SH-SY5Y (cell line): ENCODE data around the gene MALAT1.

Experiments used
- GATA2 ChIP-seq: IDR thresholded peaks from 2 replicates; pipeline ENCODE4 v1.6.1; 2011; ENCODE audit warnings: mild to moderate bottlenecking, low read depth, low read length
- GATA3 ChIP-seq: IDR thresholded peaks from 2 replicates; pipeline ENCODE4 v1.6.1; 2011; ENCODE audit warnings: low read depth, mild to moderate bottlenecking, low read length, moderate library complexity

MALAT1 gene

GRCh38 chr11:65525546-65526480 lies 27.0 kb downstream of the MALAT1 start:
- TF ChIP-seq GATA3 (no peak), GATA2 (no peak)

- no peak for TF ChIP-seq GATA2
- no peak for TF ChIP-seq GATA3
These were observed 27.9 kb downstream of the MALAT1 start for GRCh38 chr11:65526744-65527143.

GRCh38 chr11:65528819-65529350 lies 30.0 kb downstream of the MALAT1 start:
- TF ChIP-seq GATA3: no peak
- no peak for TF ChIP-seq GATA2

GRCh38 chr11:65529475-65530156 lies 30.8 kb downstream of the MALAT1 start:
- TF ChIP-seq GATA3 (no peak), GATA2 (no peak)

- no peak for TF ChIP-seq GATA3
- TF ChIP-seq GATA2: no peak
These were observed 31.3 kb downstream of the MALAT1 start for GRCh38 chr11:65530157-65530496.

- TF ChIP-seq GATA3 (no peak), GATA2 (no peak)
These were observed 33.7 kb downstream of the MALAT1 start for GRCh38 chr11:65532388-65533064.

GRCh38 chr11:65535102-65535501 lies 36.3 kb downstream of the MALAT1 start:
- TF ChIP-seq GATA2: no peak
- no peak for TF ChIP-seq GATA3

GRCh38 chr11:65536412-65537295 lies 37.8 kb downstream of the MALAT1 start:
- TF ChIP-seq GATA3: no peak
- TF ChIP-seq GATA2: no peak

GRCh38 chr11:65537296-65537597 lies 38.4 kb downstream of the MALAT1 start:
- no peak for TF ChIP-seq GATA2
- no peak for TF ChIP-seq GATA3

- TF ChIP-seq GATA2: no peak
- no peak for TF ChIP-seq GATA3
These were observed 38.9 kb downstream of the MALAT1 start for GRCh38 chr11:65537620-65538231.

GRCh38 chr11:65538232-65538914 lies 39.5 kb downstream of the MALAT1 start:
- no peak for TF ChIP-seq GATA2

- TF ChIP-seq GATA2 (no peak), GATA3 (no peak)
These were observed 40.3 kb downstream of the MALAT1 start for GRCh38 chr11:65538915-65539743.
